Stimulated activated naive CD4-positive, alpha-beta T cell (primary cell): Measurements from ENCODE around the gene FOXP4.
A peak's percentile ranks its signal among the peaks of the same experiment; 100 is the strongest.

Experiments used
- DNase-seq, 6 experiments: peaks; one replicate each; lab custom pipeline; 2025; lab: John Stamatoyannopoulos, UW

The FOXP4 gene

DNA sequence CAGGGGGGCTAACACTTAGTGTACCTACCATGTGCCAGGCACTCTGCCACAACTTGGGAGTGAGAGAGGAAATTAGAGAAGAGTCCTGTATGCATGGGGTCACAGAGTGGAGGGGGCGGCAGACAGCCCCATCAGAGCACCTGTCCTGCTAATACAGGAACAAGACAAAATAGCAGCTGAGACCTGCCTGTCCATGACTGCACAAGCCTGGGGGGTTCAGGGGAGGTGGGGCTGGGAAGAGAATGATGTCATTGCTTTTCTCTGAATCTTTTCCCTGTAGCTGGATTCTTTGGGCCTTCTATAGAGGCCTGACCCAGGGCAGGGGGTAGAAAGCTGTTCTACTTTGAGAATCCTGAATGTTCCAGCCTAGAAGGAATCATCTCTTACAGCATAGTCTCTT, 37.4 kb downstream of the FOXP4 start:
- DNase-seq, result no peak

DNA sequence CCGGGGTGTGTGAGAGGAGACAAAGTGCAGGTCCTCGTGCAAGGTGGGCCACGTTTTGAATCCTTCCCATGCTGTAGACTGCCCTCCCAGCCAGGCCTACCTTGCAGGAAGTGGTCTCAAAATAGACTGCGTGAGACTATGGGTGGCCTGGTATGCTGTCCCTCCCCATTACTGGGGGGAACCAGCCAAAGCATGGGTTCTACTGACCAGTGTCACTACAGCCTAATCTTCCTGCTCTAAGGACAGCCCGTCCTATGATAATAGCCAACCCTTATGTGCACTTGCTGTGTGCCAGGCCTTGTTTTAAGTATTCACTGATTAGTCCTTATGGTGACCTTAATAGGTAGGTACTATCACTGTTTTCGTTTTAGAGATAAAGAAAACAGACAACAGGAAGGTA, 38.0 kb downstream of the FOXP4 start:
- no peak for DNase-seq

DNA sequence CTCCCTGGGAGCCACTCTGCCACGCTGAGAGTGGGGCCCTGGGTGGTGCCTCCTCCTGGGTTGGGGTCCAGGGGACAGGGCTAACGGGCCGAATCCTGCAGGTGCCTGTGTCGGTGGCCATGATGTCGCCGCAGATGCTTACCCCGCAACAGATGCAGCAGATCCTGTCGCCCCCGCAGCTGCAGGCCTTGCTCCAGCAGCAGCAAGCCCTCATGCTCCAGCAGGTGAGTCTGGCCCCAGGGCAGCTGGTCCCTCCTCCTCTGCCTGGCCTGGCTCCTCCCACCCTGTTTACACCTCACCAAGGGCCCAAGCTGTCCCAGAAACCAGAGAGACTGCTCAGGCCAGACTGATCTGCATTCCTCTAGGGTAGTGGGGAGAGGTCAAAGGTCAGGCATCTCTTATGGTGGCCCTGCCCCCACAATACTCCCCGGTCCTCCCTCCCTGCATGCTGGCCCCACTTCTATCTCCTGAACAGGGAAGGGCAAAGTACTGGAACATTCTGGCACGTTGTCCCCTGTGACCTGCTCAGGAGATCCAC, 38.6 kb downstream of the FOXP4 start:
- DNase-seq, result no peak

DNA sequence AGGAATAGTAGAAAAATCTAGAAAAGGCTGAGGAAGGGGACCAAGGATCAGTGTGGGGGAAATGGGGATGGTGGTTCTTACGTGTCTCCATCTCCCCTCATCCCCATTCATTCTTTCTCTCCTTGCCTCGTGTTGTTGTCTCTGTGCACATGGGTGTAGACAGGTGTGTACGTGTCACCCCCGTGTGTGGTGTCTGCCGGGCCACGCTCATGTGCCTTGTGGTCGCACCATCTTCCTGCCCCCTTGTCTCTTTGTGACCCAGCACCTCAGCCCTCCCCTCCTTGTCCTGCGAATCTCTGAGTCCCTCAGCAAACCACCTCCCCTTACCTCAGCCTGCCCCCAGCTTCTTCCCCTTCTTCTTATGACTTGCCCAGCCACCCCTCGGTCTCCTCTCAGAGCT, 39.4 kb downstream of the FOXP4 start:
- no peak for DNase-seq

DNA sequence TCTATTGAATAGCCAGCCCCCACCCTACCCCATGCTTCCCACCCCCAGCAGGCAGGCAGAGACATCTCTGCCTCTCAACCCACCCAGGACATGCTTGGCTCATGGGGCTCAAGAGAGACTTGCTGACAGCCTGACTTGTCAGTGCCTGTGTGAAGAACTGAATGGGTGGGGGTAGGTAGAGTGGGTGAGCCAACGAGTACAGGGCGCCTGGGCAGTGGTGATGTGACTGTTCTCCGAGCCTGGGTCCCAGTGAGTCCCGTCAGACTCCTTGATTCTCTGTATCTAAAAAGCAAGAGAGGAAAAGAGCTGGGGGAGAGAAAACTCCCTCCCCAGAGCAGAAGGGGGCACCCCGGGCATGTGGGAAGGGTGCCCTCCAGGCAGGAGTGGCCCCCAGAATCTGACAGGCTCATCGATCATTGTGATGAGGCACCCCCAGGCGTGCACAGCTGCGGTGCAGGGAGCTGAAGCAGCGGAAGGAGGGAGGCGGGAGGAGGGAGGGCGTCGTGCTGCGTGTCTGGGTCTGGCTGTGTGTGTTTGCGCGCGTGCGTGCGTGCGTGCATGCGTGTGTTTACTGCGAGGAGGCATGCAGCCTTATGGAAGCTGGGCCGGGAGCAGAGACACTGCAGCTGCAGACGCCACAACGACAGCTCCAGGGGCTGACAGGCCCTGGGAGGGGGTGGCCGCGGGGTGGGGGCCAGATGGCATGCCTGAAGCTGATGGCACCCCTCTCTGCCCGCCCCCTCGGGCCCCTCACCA, 40.2 kb downstream of the FOXP4 start:
- DNase-seq, result no peak

DNA sequence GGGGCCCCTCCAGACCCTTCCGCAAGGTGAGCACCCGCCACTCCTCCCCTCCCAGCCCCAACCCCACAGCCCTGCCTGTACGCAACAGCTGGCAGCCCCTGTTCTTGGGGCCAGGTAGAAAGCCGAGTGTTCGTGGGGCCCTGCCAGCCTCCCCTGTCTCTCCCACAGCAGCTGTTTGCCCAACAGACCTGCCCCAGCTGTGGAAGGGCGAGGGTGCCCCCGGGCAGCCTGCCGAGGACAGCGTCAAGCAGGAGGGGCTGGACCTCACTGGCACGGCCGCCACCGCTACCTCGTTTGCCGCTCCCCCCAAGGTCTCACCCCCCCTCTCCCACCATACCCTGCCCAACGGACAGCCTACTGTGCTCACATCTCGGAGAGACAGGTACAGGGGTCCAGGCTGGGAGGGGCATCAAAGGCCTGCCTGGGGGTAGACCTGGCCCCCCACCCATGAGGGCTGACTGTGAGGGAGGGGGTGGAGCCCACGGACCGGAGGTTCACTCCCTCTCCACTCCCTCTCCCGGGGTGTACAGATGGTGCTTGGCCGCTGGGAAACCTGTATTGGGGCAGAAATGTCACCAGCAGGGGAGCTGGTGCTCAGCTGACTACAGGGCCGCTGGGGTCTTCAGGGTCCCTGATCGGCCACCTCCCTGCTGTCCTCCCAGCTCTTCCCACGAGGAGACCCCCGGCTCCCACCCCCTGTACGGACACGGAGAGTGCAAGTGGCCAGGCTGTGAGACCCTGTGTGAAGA, 41.1 kb downstream of the FOXP4 start:
- DNase-seq, result no peak

DNA sequence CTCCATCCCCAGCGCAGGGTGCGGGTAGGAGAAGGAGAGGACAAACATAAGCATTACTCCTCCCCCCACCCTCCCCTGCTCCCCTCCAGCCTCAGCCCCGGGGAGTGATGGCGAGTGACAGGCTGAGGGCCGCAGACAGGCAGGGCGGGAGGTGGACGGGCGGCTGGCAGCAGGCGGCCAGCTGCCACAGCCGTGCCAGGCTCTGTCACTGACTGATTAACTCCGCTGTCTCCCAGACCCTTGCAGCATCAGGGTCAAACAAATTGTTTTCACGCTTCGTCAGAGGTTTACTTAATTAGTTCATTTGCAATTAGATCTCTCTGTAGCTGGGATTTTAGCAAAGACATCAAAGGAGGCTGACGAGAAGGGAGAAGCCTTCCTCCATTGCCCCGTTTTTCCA, 41.9 kb downstream of the FOXP4 start:
- no peak for DNase-seq

DNA sequence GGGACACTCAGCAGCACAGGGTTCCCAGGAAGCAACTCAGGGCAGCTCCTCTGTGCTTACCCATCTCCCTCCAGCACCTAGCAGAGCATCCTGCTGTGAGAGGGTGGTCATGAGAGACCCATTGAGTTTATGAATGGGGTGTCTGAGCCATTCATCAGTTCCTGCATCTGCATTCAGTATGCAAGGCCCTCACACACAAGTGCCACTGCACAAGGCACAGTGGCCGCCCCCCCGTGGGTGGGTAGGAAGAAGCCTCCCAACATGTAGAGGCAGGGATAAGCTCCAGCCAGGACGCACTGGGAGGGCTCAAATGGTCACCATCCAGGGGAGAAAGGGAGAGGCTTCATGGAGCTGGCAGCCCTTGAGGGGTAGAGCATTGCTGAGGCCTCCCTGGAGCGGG, 43.0 kb downstream of the FOXP4 start:
- DNase-seq, result no peak

DNA sequence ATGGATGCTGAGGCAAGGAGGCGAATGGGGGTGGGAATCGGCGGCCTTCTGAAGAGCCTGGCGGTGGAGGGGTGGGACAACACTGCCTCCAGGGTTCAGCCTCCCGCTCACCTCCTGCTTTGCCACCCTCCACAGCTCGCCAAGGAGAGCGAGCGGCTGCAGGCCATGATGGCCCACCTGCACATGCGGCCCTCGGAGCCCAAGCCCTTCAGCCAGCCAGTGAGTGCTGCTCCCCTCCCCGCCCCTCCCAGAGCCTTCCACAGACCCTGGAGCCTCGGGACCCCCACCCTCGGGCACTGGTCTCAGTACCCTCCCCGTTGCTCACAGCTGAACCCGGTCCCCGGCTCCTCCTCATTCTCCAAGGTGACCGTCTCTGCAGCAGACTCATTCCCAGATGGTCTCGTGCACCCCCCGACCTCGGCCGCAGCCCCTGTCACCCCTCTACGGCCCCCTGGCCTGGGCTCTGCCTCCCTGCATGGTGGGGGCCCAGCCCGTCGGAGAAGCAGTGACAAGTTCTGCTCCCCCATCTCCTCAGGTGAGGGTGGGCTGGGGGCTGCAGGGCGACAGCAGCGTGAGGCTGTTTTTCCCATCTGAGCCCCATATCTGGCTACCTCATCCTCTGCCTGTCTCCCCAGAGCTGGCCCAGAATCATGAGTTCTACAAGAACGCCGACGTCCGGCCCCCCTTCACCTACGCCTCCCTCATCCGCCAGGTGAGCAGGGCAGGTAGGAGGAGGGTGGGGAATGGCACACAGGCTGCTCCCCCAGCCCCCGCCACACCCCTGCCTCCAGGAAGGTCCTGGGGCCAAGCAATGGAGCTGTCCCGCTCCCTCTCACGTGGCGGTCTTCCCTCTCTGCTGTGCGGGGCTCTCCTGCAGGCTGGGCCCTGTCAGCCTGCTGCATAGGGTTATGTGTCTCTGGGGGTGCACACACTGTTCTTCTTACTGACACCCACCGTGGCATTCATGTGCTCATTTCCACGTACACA, 43.7 kb downstream of the FOXP4 start:
- no peak for DNase-seq

DNA sequence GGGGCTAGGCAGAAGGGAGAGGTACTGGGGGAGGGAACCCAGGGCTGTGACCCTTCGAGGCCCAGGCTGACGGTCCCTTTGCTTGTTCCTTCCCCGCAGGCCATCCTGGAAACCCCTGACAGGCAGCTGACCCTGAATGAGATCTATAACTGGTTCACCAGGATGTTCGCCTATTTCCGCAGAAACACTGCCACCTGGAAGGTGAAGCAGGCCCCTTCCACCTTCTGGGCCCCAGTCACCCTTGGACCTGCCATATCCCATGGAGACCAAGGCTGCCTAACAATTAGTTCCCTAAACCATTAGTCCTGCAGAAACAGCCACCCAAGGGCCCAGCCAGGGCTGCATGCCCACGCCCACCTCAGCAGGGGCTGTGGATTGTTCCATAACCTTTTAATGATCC, 44.9 kb downstream of the FOXP4 start:
- no peak for DNase-seq

DNA sequence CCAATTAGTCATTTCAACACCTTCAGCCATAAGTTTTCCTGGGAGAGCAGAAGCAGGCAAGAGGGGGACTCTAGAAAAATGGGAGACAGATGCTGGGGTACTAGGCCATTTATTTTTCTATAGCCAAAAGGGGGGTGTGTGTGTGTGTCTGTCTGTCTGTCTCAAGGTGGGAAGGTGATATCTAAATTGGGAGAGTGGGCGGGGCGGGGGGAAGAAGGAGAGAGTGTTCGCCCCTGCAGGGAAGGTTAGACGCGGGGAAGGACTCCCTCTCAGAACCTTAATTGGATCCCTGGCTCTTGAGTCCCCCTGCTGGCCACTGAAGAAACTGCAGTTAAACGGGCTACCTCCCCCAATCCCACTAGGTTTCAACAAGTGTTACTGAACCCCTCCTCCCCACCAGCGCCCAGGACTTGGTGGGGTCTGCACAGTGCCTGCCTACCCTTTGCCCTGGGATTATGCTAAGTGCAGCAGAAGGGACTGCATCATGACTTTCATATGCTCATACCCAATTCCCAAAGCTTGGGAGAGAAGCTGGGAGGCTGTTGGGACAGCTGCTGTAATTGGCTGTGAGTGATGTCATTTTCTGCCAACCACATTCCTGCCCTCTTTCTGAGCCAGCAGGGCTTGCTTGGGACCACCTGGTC, 45.8 kb downstream of the FOXP4 start:
- peak; percentile 37 to 80 (median 65) for DNase-seq

DNA sequence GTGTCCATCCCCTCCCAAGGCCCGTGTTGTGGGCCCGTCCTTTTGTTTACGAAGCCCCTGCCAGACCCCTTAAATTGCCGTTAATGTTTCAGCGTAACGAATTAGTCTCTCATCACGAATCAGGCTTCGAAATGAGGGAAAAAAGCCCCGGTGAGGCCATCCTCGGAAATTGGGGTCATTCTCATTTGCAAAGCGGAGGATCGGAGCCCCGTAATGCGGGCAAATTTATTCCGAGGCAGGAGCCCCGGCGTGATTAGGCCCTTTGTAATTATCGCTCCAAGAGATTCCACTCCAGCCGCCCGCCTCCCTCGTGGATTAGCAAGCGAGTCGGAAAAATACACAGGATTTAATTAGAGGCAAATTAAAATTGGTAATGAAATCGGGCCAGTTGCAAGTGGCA, 47.2 kb downstream of the FOXP4 start:
- DNase-seq, result no peak

DNA sequence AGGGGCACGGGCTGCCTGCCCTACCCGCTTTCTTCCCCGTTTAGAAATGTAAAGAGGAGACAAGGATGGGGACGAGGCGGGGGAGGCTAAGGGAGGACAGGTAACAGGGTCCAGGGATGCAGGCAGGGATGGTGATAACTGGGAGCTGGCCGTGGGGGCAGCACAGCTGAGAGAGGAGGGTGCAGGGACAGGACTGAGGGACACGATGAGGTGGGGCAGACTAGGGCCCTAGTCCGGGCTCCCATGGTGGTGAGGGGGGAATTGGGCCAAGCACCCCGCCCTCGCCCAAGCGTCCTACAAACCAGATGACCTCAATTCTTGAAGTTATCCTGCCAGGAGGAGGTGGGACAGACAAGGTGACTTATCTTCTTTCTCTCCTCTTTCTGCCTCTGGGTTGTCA, 47.7 kb downstream of the FOXP4 start:
- no peak for DNase-seq

DNA sequence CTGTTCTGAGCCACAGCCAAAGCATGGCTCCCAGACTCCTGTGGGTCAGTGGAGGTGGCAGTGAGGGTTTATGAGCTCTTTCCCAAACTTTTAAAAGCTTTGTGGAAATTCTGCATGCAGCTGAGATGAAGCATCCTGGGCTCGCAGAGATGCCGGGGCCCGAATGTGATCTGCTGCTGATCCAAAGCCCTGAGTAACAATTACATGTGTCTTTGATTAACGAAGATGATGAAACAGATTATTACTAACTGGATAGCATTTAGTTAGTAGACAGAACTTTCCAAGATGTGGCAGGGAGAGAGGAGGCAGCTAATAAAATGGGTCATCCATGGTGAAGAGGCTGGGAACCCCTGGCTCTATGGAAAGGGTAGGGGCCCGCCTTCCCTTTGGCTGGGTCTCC, 48.1 kb downstream of the FOXP4 start:
- DNase-seq, result no peak

DNA sequence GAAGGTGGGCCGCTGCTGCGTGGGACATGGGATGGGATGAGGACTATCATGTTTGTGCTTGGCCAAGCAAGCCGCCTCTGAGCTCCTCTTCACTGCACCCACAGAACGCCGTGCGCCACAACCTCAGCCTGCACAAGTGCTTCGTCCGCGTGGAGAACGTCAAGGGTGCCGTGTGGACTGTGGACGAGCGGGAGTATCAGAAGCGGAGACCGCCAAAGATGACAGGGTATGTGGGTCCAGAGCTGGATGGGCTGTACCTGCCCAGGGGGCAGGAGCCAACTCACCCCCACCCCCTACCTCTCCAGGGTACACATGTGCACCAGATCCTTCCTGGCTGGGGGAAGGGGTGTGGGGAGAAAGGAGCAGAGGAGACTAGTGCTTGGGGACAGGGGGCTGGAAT, 48.6 kb downstream of the FOXP4 start:
- no peak for DNase-seq

DNA sequence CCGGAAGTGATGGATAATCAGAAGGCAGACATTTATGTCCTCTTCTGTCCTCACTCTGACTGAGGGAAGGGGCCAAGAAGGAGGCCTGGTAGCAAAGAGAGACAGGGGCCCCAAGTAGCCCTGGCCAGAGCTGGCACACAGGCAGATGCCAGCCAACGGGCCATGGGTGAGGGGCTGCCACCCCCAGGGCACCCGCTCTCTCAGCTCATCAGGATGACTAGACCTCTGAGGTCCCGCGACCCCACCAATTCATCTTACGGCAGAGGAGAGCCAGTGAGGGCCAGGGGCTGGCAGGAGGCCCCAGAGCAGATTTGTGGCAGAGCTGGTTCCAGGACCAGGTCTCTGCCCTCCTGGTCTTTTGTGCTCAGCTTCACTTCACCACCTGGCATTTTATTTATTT, 49.0 kb downstream of the FOXP4 start:
- DNase-seq, result no peak

DNA sequence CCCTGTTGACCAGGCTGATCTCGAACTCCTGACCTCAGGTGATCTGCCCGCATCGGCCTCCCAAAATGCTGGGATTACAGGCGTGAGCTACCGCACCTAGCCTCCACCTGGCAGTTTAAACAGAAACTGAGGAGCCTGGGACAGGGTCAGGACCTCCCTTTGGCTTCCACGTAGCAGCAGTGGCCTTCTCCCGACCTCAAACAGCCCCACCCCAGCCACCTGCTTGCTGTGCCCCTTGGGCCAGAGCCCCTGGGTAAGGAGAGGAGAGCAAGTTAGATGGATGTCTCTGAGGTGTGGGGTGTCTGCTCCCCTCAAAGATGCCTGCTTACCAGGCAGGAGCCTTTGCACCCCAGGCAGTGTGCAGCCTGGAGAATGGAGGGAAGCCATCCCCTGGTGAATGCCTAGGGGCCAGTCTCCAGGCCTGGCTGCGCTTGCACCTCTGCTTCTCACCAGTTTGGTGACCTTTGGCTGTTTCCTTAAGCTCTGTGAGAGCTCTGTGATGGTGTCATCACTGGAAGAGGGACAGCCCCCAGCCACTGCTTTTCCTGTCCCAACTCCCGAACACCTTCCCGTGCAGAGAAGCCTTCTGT, 50.0 kb downstream of the FOXP4 start:
- no peak for DNase-seq

DNA sequence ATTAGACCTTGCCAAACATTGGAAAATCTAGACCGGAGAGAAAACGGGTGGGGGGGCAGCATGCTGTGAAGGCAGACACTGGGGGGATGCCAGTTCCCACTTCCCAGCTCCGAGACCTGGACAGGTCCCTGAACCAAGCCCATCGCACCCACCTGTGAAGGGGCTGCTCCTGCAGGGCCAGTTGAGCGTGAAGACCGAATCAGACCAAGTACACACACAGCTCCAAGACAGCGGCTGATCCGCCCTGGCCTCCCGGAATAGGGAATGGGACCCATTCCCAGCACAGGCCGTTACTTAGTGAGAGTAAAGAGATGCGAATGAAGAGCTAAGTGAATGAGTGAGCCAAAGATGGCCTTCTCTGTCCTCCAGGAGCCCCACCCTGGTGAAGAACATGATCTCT, 50.6 kb downstream of the FOXP4 start:
- no peak for DNase-seq

DNA sequence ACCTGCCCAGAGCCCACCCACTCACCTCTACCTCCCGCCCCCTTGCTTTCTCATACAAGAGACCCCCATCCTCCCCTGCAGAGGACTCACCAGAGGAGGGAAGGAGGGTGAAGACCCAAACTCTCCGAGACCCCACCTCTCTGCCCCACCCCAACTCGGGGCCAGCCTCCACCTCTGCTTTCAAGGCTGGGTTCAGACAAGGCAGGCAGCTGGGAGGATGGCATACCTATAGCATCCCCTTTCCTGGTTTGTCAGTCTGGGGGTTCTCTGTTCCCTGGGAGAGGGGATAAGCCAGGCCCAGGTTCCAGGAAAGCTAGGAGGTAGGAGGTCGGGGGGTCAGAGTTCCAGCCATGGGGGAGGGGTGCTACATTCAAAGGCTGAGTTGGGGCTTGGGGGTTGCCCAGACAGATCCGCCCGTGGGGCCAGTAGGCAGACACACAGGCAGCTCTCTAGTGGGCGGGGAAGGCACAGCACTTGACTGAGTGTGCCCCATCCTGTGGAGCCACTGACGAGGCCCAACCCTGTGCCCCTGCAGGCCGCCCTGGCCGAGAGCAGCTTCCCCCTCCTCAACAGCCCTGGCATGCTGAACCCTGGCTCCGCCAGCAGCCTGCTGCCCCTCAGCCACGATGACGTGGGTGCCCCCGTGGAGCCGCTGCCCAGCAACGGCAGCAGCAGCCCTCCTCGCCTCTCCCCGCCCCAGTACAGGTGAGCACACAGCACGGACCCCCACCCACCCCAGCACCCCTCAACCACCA, 51.2 kb downstream of the FOXP4 start:
- no peak for DNase-seq

DNA sequence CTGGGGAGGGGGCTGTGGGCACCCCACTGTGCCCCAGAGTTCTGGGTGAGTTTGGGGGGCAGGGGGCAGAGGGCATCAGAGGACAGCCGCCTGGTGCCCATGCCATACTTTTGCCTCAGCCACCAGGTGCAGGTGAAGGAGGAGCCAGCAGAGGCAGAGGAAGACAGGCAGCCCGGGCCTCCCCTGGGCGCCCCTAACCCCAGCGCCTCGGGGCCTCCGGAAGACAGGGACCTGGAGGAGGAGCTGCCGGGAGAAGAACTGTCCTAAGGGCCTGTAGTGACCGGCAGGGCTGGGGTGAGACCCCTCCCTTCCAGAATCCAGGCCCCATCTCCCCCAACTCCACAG, 52.5 kb downstream of the FOXP4 start:
- DNase-seq, result no peak
